Body of pancreas (tissue), 4 donors: ENCODE results near the gene PRKAG2.

Experiments used
- CTCF ChIP-seq, 7 experiments: fragments of 450-650 bp in 4 of 7; fragments of 200-600 bp in 3 of 7; sonication (generic) in 3 of 7; IDR thresholded peaks; one replicate each; pipeline ENCODE4 v1.5.1; 2016 to 2019; ENCODE audit warnings: antibody characterized with exemption in 7 of 7
- POLR2A ChIP-seq, 3 donors: fragments of 450-650 bp; IDR thresholded peaks; one replicate each; pipeline ENCODE4 v1.6.1; 2016; ENCODE audit warnings: antibody characterized with exemption in 3 of 3, mild to moderate bottlenecking in 2 of 3

- TF ChIP-seq CTCF (IDR thresholded peaks at IDR 0.05) (no peak), POLR2A (IDR thresholded peaks at IDR 0.05) (no peak)
Observed at GRCh38 chr7:151781161-151781845, 95.6 kb downstream of the PRKAG2 start.
